Measurements from ENCODE around the gene IRF5. TPM values are rescaled to one million over a fixed set of nuclear protein-coding genes. Genes with fewer than 3 reads are reported as not detected.
"Not testable (repeated sequence)": the region's sequence is repeated elsewhere in the genome, so short reads cannot be mapped to it uniquely, and the experiment has no call there.

Gene IRF5
- total RNA-seq, 2 donors from 2014 or later: 2.7 to 4.4 TPM

DNA sequence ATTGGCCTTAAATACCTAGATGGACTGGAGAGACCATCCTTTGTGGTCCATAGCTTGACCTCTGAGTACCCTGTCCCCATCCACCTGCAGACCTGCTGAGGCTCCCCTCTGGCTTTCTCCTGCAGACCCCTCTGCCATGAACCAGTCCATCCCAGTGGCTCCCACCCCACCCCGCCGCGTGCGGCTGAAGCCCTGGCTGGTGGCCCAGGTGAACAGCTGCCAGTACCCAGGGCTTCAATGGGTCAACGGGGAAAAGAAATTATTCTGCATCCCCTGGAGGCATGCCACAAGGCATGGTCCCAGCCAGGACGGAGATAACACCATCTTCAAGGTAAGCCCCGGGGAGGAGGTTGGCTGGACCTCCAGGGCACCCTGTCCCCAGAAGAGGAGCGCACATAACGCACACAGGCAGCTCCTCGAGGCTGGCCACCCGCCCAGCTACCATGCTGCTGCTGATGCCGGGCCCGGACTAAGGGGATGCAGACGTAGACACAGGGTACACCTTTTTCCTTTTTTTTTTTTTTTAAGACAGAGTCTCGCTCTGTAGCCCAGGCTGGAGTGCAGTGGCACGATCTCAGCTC, 4.3 kb downstream of the IRF5 start:
- no peak overlapping the region for H3K4me3 ChIP-seq
- TF ChIP-seq, protein P1, sequence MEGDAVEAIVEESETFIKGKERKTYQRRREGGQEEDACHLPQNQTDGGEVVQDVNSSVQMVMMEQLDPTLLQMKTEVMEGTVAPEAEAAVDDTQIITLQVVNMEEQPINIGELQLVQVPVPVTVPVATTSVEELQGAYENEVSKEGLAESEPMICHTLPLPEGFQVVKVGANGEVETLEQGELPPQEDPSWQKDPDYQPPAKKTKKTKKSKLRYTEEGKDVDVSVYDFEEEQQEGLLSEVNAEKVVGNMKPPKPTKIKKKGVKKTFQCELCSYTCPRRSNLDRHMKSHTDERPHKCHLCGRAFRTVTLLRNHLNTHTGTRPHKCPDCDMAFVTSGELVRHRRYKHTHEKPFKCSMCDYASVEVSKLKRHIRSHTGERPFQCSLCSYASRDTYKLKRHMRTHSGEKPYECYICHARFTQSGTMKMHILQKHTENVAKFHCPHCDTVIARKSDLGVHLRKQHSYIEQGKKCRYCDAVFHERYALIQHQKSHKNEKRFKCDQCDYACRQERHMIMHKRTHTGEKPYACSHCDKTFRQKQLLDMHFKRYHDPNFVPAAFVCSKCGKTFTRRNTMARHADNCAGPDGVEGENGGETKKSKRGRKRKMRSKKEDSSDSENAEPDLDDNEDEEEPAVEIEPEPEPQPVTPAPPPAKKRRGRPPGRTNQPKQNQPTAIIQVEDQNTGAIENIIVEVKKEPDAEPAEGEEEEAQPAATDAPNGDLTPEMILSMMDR (IDR thresholded peaks at IDR 0.05): no peak
- H3K4me1 ChIP-seq: peaks cover 0 to 14% of the 10 kb centered on the region in 2 donors
- H3K36me3 ChIP-seq: no peaks in the 10 kb centered on the region
- H3K27ac ChIP-seq: no peak overlapping the region
- no peaks in the 10 kb centered on the region for H3K9me3 ChIP-seq
- no peaks in the 10 kb centered on the region for H3K27me3 ChIP-seq
- no peak for DNase-seq (ENCODE audit: low spot score)

DNA sequence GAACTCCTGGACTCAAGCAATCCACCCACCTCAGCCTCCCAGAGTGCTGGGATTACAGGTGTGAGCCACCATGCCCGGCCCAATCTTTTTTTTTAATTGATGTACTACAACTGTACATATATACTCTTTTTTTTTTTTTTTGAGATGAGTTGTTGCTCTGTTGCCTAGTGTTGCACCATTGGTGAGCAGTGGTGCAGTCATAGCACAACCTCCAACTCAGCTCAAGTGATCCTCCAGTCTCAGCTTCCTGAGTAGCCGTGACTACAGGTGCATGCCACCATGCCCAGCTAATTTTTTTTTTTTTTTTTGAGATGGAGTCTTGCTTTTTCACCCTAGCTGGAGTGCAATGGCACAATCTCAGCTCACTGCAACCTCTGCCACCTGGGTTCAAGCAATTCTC, 5.5 kb downstream of the IRF5 start:
- not testable (repeated sequence) for H3K27me3 ChIP-seq; H3K27ac ChIP-seq; H3K36me3 ChIP-seq; DNase-seq (ENCODE audit: low spot score); H3K9me3 ChIP-seq; H3K4me3 ChIP-seq
- H3K4me1 ChIP-seq: peaks cover 0 to 10% of the 10 kb centered on the region in 2 donors

DNA sequence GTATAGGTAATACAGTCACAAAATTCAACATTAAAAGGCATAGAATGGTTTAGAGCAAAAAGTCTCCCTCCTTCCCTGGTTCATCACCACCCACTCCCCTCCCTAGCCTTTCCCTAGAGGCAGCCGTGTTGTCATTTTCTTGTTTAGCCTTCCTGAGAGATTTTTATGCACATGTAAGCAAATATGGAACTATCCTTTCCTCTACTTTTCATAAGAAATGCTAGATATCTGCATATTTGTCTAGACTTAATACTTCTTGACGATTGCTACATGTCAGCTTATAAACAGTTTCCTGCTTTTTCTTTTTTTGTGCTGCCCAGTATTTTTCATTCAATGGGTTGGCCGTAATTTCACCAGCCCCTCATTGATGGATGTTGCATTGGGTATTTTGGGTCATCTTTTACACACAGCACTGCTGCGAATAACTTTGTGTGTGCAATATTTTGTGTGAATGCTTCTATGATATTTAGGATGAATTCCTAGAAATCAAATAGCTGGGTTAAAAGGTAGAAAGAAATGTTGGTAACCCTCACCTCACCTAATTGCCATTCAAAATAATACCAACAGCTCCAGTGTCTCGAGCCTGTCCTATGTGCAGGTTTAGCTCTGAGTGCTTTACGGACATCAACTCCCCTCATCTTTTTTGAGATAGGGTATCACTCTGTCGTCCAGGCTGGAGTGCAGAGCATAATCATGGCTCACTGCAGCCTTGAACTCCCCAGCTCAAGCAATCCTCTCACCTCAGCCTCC, 6.9 kb downstream of the IRF5 start:
- H3K4me3 ChIP-seq: no peak overlapping the region
- no peaks in the 10 kb centered on the region for H3K36me3 ChIP-seq
- TF ChIP-seq, protein P1 (IDR thresholded peaks at IDR 0.05): no peak
- no peaks in the 10 kb centered on the region for H3K9me3 ChIP-seq
- H3K27ac ChIP-seq: no peak overlapping the region
- no peaks in the 10 kb centered on the region for H3K4me1 ChIP-seq
- H3K27me3 ChIP-seq: no peaks in the 10 kb centered on the region
- DNase-seq (ENCODE audit: low spot score): no peak

DNA sequence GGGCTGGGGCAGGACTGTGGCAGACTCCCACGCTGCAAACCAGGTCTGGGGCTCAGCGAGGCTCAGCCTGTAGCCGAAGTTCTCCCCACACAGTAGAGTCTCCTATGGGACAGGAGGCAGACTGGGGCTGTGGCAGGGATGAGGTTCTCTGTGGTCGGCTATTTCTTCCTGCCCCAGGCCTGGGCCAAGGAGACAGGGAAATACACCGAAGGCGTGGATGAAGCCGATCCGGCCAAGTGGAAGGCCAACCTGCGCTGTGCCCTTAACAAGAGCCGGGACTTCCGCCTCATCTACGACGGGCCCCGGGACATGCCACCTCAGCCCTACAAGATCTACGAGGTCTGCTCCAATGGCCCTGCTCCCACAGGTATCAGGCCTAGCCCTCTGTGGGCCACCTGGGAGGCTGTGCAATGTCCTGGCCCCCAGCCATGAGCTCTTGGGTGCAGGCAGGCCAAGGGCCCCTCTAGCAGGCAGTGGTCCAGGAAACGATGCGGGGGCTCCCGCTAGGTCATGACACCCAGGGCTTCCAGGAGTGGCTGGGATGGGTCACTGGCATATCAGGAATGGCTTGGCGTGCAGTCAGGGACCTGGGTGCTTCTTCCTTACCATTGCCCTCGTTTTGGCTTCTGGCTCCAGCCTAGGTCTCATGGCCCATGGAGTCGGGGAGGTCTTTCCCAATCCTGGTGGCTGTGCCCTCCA, 8.1 kb downstream of the IRF5 start:
- Histone ChIP-seq H3K9me3 (no peaks in the 10 kb centered on the region), H3K27me3 (no peaks in the 10 kb centered on the region), H3K4me3 (no peak overlapping the region), H3K36me3 (no peaks in the 10 kb centered on the region), H3K27ac (no peak overlapping the region), H3K4me1 (no peaks in the 10 kb centered on the region)
- TF ChIP-seq, protein P1 (IDR thresholded peaks at IDR 0.05): no peak
- DNase-seq (ENCODE audit: low spot score): no peak

DNA sequence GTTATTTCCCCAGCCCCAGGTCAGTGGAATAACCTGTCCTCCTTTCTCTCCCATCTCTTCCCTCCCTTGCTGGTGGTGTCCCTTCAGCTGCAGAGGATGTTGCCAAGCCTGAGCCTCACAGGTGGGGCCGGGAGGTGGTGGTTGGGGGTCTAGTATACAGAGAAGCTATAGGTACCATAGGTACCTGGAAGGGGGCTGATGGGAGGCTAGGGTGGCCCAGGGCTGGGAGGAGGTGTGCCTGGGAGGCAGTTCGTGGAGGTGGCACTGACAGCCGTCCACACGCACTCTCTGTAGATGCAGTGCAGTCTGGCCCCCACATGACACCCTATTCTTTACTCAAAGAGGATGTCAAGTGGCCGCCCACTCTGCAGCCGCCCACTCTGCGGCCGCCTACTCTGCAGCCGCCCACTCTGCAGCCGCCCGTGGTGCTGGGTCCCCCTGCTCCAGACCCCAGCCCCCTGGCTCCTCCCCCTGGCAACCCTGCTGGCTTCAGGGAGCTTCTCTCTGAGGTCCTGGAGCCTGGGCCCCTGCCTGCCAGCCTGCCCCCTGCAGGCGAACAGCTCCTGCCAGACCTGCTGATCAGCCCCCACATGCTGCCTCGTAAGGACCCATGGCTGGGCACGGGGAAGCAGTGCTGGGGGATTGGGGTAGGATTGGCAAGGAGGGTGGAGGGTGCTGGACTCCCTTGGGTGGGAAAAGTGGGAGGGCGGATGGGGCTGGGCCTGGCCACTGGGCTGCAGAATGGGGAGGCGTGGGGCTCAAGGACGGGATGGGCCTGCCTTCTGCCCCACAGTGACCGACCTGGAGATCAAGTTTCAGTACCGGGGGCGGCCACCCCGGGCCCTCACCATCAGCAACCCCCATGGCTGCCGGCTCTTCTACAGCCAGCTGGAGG, 9.5 kb downstream of the IRF5 start:
- no peaks in the 10 kb centered on the region for H3K27me3 ChIP-seq
- H3K27ac ChIP-seq: no peak overlapping the region
- no peak overlapping the region for H3K4me3 ChIP-seq
- TF ChIP-seq, protein P1 (IDR thresholded peaks at IDR 0.05): no peak
- H3K4me1 ChIP-seq: no peaks in the 10 kb centered on the region
- H3K36me3 ChIP-seq: peaks cover under 1% of the 10 kb centered on the region
- no peaks in the 10 kb centered on the region for H3K9me3 ChIP-seq
- no peak for DNase-seq (ENCODE audit: low spot score)
